ENCODE data around the gene GGA3.

GGA3 gene

DNA sequence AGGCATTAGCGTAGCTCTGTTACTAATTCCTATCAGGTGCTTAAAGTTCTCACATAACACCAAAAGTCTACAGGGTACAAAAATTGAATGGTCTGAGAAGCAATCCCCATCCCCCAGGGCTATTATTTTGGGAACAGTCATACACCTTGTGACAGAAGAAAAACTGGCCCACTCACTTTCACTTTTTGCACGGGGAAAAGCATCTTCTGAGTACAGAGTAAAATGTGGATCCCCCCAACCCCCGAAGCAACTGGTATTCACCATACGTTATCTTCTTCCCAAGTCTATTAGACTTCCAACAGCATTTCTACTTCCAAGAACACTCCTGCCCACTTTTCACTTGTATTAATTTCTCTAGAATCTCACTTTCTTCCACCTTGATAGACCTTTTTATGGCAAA is 11.8 kb downstream of the GGA3 start:
- no peak for DNase-seq

DNA sequence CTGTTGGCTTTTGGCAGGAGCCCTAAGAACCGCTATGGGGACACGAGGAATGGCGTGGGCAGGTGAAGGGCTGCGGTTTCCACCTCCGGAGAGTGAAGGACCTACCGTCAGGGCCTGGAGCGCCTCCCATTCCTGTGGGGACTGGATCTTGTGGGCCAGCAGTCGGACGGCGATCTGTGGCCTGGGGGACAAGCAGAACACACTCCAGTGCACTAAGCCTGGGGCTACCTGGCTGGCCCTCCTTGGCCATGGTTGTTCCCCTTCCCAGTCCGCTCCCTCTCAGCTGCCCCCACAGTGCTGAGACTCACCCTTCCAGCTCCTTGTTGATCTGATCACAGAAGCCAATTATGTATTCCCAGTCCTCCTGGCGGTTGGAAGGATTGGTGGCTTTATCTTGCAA is 15.0 kb downstream of the GGA3 start:
- DNase-seq: no peak

DNA sequence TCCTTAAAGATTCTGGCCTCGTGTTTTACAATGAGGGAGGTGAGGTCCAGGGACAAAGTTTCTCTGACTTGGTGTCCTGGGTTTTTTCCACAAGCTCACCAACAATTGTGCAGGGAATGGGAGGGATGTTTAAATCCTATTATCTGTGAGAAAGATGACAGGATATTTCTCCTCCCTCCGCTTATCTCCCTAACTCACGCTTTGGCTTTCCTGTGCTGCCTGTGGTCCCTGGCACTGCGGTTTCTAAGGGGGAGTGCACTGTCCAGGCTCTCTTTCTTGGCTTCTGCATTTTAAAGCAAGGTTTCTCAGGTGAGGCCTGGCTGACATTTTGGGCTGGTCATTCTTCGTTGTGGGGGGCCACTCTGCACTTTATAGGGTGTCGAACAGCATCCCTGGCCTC is 16.4 kb downstream of the GGA3 start:
- no peak for DNase-seq

DNA sequence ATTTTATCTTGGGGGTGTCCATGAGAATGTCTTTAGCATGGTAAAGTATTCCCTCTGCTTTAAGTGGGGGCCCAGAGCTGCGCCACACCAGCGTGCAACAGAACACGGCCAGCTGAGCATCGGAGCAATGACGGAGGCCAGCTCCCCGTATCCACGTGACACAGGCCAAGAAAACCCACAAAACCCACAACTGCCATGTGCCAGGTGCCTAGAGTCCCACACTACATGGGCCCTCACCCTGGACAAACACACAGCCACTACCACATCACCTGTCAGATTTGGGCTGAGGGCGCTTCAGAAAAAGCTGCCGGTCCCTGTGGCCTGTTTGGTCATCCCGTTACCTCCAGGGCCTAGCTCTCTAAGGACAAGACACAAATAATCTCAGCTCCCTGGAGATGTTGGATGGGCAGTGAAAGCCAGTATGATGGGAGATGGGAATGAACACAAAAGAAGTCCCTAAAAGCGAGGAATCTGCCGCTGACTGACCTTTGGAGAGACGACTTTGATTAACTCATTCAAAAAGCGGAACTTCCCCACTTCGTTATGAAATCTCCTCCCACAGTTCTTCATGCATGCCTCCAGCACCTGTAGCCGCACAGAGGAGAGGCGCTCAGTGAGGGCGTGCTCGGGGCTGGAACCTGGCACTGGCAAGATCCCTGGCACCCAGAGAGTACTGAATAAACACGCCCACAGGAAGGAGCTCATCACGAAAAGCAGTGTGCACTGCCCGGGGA is 17.1 kb downstream of the GGA3 start:
- DNase-seq: peak in 1 of 58 donors; percentile 8

DNA sequence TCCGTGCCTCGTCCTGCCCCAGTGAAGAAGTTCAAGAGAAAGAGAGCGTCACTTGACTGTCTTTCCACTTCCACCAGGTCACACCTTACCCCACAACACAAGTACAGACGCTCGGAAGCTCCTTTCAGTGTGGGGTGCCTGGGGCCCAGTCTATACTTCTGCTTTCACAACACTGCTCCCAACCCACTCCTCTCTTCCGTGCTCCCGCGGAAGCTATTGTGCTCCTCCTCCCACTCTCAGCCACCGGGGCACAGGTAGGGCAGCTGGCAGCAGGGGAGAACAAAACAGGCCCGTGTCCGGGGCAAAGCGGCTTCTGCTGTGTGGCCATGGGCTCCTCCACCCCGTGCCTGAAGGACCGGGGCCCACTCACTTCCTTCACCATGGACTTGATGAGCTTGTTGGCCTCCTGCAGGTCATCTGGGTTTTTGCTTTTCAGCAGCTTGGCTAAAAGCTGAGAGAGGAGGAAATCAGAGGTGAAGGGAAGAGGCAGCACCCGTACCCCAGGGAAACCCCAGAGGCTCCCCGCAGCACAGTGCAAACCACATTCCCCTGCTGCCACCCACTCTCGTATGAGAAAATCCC is 18.9 kb downstream of the GGA3 start:
- no peak for DNase-seq

DNA sequence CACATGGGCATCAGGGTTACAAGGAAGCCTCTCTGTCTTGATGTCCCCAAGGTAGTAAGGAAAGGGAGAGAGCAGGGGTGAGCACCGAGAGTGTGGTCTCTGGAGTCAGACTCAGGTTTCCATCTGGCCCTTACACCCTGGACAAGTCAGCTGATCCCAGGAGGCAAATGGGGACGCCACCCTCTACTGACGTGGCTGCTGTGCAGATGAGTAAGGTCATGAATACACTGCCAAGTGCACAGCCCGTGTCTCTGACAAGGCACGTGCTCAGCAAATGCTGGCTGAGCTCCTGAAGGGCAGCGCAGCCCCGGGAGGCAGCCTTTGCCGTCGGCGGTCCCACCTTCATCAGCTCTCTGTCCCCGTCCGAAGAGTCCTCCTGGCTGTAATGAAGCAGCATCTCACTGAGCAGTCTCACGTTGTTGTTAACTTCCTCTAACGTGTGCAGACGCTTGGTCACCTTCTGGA is 19.4 kb downstream of the GGA3 start:
- no peak for DNase-seq

DNA sequence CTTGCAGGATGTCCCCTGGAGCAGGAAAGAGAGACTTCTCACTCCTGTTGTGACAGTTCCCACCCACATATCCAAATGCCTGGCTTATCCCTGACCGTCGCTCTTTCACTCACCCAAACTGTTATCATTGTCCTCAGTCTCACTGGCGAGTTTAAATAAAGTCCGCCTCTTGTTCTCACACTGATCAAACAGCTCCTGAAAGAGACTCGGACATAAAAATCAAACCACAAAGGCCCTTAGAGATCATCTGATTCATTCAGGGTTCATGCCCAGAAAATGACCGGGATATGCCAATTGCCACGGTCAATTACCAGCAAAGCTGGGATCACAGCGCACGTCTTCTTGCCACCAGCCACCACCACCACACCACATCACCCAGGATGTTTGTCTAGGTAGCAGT is 19.9 kb downstream of the GGA3 start:
- DNase-seq: no peak

DNA sequence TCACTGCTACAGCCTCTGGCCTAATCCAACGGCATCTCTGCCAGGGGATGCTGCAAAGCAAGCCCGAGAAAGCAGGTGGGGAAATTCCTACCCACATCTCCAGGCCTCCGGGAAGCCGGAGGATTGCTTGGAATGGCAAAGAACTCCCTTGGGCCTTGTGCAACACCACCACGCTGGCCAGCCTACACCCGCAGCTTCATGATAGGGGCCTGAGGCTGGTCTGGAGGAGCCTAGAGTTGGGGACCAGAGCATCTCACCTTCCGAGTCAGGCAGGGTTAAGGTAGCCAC is 20.3 kb downstream of the GGA3 start:
- no peak for DNase-seq

DNA sequence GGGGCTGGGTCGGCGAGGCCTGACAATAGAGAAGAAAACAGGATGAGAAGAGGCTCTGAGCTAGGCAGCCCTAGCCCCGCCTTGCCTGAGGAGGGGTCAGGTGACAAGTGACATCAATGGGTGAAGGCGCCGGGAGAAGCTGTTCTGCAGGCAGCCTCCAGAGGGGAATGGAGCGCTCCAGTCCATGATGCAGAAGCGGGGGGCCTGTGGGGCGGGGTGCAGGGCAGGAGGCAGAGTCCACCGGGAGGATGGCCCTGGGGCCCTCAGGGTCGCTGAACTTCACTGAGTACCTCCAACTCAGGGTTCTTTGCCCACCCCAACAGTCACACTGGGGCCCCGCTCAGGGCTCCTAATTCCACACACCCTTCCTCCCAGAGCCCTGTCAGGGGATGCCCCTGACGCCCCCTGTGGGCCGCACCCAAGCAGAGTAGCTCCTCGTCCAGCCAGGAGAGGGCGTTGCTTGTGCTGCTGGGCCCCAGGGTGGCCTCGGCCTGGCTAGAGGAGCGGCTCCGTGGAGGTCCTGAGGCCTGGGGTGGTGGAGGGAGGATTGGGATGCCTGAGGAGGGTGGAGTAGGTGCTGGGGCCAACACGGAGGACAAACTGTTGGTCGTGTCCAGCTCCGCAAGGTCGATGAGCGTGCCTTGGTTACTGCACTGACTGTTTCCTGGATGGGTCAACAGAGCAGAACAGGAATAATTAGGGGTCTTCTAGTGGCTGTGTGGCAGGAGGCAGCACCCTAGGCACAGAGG is 20.8 kb downstream of the GGA3 start:
- peak in 20 of 58 donors; percentile 15 to 63 (median 32) for DNase-seq

DNA sequence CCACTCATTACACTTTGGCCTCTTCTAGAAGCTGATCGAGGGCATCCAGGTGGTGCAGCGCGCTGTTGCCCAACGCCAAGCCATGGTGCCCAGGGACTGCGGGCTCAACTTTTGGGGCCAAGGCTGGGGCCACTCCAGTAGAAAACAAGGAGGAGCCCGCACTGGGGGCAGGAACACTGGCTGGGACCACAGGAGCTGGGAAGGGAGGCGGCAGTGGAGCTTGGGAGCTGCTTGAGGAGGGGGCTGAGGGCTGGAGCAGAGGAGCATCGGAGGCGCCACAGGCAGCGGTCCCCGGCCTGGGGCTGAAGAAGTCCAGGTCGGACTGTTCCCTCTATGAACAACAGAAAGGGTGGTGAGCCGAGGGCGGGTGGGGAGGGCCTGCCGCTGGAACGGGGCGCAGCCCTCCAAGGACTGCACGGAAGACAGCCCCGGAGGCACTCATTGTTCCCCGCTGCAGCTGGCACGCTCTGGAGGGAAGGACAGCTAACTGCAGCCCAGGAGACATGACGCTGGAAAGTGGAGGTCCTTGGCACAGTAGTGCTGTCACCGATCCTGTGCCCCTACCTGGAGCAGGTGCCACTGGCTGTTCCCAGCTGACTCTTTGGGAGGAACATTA is 21.5 kb downstream of the GGA3 start:
- no peak for DNase-seq

DNA sequence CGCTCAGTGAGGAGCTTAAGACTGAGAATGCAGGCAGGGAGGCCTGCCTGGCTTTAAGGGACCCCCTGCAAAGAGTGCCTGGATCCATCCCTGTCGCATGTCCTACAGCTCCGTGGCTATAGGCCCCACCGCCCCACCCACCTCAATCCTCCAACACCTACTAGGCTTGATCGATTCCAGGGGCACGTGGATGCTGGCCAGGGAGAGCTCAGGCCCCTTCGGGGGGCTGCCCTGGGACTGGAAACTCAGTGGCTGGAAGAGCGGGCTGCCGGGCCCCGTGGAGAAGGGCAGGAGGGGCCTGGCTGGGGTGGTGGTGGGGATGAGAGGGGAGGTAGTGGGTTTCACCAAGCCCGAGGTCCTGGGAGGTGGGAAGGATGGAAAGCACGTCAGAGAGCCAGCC is 22.2 kb downstream of the GGA3 start:
- DNase-seq: no peak

DNA sequence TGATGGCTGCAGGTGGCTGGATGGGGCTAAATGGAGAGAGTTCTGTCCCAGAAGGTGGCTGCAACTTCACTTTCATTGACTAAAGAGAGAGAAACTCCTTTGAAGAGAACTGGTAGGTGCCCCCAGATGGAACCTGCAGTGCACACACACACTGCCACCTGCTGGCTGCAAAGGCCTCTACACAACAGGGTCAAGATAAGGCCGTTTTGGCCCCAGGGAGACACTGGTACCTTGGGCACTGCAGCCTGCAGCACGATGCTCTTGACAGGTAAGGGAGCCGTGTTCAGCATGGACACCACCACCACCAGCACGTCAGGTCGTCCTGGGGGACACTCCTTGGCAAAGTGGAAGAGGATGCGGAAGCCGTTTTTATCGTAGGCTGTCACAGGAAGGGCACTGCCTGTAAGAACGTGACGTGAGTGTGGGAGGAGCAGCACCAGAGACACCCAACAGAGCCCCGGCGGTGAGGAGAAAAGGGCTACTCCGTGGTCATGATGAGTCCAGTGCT is 22.7 kb downstream of the GGA3 start:
- peak in 32 of 58 donors; percentile 10 to 69 (median 33) for DNase-seq

DNA sequence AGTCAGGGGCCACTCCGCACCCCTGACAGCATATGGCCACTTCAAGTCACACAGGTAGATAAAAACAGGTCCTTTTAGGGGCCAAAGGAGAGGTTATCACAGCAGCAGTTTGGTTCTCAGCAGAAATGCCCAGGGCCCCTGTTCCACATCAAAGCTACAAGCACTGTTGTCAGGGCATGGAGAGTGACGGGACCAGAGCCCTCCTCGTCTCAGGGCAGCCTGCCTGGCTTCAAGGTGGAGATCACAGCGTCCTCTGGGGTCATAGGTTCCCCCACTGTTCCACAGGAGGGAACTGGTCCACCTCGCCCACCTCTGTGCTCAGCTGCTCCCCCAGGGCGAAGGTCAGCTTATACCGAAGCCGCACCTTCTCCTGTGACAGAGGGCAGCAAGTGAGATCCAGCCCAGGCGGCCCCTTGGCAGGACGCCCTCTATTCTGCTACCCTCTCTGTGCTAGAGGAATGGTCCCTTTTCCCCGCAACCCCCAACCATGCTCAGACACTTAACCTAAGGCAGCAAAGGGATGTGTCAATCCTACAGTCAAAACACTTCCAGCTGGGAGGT is 23.3 kb downstream of the GGA3 start:
- no peak for DNase-seq

DNA sequence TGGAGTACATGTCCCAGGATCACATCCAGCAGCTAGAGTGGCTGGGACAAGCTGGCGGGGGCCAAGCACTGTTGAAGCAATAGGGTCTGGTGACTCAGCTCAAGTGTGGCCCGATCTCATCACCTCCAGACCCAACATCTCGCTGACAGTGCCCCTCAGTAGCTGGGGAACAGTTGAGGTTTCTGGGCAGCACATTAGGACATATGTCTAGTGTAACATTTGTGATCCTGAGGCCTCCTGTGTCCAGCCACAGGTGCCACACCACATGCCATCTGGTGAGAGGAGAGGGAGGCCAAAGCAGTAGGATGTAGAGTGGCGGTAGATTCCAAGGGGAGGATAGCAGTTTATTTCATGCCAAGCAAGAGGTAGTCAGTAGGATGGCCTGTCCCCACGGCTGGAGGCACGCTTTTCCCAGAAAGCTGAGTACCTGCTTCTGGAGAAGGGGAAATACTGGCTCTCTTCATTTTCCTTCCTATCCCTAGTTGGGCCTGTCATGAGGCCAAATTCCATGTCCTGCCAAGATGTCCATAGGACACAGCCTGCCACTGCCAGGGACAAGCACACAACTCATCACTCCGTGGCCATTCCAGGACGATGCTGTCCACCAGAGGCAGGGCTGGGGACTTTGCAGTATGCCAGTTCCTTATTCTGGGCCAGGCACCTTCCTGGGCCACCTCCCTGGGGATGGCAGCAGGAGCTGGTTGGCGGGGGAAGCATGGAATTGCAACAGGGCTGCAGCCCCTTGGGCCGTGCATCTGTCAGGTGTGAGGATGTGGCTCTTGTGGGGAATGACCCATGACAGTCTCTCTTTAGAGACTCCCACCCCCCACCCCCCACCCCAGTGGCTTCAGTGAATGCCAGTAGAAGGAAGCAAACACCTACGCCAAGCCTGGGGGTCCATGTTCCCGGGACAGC is 24.0 kb downstream of the GGA3 start:
- no peak for DNase-seq

DNA sequence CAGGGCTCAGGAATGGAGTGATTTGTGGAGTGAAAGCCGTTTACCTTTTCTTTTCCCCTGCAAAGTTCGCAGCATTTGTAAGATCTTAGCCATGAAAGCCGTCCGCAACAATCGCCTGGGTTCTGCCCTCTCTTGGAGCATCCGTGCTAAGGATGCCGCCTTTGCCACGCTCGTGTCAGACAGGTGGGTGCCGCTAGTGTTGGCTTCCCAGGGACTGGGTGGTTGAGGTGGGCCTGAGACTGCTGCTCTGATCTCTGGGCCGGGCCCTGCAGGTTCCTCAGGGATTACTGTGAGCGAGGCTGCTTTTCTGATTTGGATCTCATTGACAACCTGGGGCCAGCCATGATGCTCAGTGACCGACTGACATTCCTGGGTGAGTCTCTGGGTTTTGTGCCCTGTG is 28.6 kb downstream of the GGA3 start:
- no peak for DNase-seq

DNA sequence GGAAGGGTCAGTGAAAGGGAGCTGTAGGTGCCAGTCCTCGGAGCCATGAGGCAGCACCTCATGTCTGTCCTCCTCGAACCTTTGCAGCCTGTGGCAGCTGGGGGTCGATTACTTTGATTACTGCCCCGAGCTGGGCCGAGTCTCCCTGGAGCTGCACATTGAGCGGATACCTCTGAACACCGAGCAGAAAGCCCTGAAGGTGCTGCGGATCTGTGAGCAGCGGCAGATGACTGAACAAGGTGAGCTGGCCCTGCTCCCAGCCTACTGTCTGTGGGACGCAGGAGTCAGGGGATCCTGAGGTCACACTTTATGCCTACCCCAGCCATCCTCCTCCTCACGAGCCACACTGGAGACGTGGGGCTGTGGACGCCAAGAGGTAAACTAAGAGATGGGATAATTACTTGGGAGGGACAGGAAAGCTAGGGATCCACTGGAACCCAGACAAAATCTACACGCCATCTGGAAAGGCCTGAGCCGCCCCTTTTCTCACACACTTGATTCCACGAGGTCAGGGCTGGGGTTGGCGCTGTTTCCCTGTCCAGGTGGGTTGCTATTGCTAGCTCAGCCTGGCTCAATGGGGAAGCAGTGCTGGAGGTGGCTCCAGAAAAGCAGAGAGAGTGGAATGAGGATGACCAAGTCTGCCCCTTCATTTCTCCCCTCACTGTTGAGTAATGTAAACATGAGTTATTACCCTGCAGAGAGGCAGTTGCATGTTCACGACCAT is 29.5 kb downstream of the GGA3 start:
- no peak for DNase-seq

DNA sequence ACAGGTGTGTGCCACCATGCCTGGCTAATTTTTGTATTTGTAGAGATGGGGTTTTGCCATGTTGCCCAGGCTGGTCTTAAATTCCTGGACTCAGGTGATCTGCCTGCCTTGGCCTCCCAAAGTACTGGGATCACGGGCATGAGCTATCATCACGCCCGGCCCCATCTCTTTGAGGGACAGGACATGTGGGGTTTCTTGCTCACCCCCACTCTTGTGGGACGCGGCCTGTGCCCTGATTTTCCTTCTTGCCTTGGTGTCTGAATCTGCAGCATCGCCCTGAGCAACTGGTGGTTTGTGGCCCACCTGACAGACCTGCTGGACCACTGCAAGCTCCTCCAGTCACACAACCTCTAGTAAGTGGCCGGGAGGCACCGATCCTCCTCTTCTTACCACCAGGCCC is 30.3 kb downstream of the GGA3 start:
- no peak for DNase-seq

DNA sequence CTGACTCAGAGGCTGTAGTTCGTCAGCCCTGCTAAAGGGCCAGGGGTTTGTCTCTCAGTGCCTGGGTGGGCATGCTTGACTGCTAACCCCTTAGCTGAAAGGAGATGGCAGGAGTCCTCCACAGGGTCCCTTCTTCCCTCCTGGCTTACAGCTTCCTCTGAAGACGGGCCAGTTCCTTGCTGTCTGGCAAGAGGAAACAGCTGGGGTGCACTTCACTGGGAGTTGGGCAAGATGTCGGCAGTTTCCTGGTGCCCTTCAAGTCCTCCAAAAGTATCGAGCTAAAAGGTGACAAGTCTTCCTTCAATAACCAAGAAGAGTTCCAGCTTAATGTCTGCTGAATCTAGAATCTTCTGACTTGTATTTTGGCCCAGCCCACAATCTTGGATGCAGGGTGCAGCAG is 32.6 kb downstream of the GGA3 start:
- no peak for DNase-seq

DNA sequence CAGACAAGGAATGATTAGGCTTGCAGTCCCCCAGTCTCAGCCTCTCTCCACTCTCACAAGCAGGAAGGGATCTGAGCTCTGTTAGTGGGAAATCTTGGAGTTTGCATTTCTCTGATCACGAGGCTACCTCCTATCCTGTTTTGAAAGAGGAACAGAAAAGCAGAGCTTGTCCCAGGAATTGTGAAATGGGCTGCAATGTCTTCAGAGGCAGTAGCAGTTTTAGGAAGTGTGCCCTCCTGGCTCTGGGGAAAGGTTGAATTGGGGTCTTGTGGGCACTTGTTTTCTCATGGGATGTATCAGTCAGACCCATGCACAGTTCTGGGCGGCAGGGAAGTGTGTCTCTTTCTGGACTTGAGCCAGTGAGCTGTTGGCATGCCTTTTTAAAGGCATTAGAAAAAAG is 33.1 kb downstream of the GGA3 start:
- peak in 5 of 58 donors; percentile 14 to 36 (median 30) for DNase-seq

DNA sequence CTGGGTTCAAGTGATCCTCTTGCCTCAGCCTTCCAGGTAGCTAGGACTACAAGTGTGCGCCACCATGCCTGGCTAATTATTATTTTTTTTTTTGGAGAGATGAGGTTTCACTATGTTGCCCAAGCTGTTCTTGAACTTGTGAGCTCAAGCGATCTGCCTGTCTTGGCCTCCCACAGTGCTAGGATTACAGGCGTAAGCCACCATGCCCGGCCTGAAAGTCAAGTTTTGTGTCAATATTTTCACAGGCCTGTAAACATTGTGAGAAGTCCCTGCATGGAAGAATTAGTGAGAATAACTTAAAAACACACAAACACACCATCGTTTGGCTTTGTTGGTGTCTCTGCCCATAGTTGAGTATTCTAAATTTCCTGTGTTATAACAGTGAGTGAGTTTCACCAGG is 33.7 kb downstream of the GGA3 start:
- no peak for DNase-seq

Data from anterior cingulate cortex (tissue), 58 donors.